Neural cell (in vitro differentiated cells): ENCODE results near the gene OR7C1. TPM values are rescaled to one million over a fixed set of nuclear protein-coding genes. Genes with fewer than 3 reads are reported as not detected.
"Not testable (repeated sequence)": the region's sequence is repeated elsewhere in the genome, so short reads cannot be mapped to it uniquely, and the experiment has no call there.

Experiments
- H2AFZ ChIP-seq: fragments of 200-600, 300-800 bp; sonication (generic), shearing (Covaris generic); 2 replicates; pipeline ENCODE4 v1.6.0; 2014; ENCODE audit warnings: low read depth, mild to moderate bottlenecking, antibody characterized with exemption, low read length, moderate library complexity
- H3F3A ChIP-seq: fragments of 200-600 bp; shearing (Covaris generic); 2 replicates; pipeline ENCODE4 v1.6.1; 2016; ENCODE audit warnings: mild to moderate bottlenecking, moderate library complexity, mixed read lengths, antibody characterized with exemption, low read length; ENCODE audit not compliant: insufficient read depth, poor library complexity, severe bottlenecking
- H3K27ac ChIP-seq: fragments of 200-600, 300-800 bp; sonication (generic), shearing (Covaris generic); 2 replicates; pipeline ENCODE4 v1.5.1; 2014; ENCODE audit warnings: mild to moderate bottlenecking, low read length, moderate library complexity
- H3K27me3 ChIP-seq: fragments of 300-800, 200-600 bp; sonication (generic), shearing (Covaris generic); 2 replicates; pipeline ENCODE4 v1.6.0; 2014; ENCODE audit warnings: mild to moderate bottlenecking, low read depth, low read length, moderate library complexity; ENCODE audit not compliant: insufficient read depth
- H3K36me3 ChIP-seq: fragments of 300-800, 200-600 bp; sonication (generic), shearing (Covaris generic); 2 replicates; pipeline ENCODE4 v1.5.1; 2014; ENCODE audit warnings: mild to moderate bottlenecking, antibody characterized with exemption, low read length, moderate library complexity; ENCODE audit not compliant: insufficient read depth
- H3K4me2 ChIP-seq: fragments of 300-800, 200-600 bp; sonication (generic), shearing (Covaris generic); 2 replicates; pipeline ENCODE4 v1.6.0; 2014; ENCODE audit warnings: mild to moderate bottlenecking, low read length
- H3K4me3 ChIP-seq: fragments of 300-800, 200-600 bp; sonication (generic), shearing (Covaris generic); 2 replicates; pipeline ENCODE4 v1.5.1; 2014; ENCODE audit warnings: mild to moderate bottlenecking, low read length, moderate library complexity
- H3K79me2 ChIP-seq: fragments of 200-600 bp; shearing (Covaris generic); replicated peaks from 2 replicates; pipeline ENCODE4 v1.6.0; 2014; ENCODE audit warnings: mild to moderate bottlenecking, low read length, moderate library complexity; ENCODE audit not compliant: insufficient read depth
- H3K9ac ChIP-seq: fragments of 300-800, 200-600 bp; sonication (generic), shearing (Covaris generic); 2 replicates; pipeline ENCODE4 v1.6.1; 2016; ENCODE audit warnings: mild to moderate bottlenecking, low read length, mixed read lengths
- H3K9me2 ChIP-seq: fragments of 200-600 bp; shearing (Covaris generic); 2 replicates; pipeline ENCODE4 v1.6.1; 2016; ENCODE audit warnings: mild to moderate bottlenecking, low read length, mixed read lengths; ENCODE audit not compliant: insufficient read depth
- H3K9me3 ChIP-seq: fragments of 200-600, 300-800 bp; sonication (generic), shearing (Covaris generic); 2 replicates; pipeline ENCODE4 v1.6.1; 2016; ENCODE audit warnings: mild to moderate bottlenecking, mixed run types, low read length, moderate library complexity, mixed read lengths
- H4K20me1 ChIP-seq: fragments of 200-600 bp; shearing (Covaris generic); 2 replicates; pipeline ENCODE4 v1.6.1; 2016; ENCODE audit warnings: mild to moderate bottlenecking, mixed run types; ENCODE audit not compliant: insufficient read depth
- CTCF ChIP-seq: fragments of 450-650 bp; IDR thresholded peaks from 2 replicates; pipeline ENCODE4 v1.5.1; 2014; ENCODE audit warnings: antibody characterized with exemption, mild to moderate bottlenecking, moderate library complexity; ENCODE audit not compliant: poor library complexity, severe bottlenecking
- RAD21 ChIP-seq: fragments of 450-650 bp; conservative IDR thresholded peaks from 2 replicates; pipeline ENCODE4 v1.6.1; 2014; ENCODE audit warnings: antibody characterized with exemption, mild to moderate bottlenecking, moderate library complexity
- polyA plus RNA-seq: library from polyadenylated mRNA; depleted of rRNA; stranded (reverse); fragments of >200 nt; gene quantifications from 2 replicates; pipeline ENCODE4 v1.2.3, GENCODE V29; 2014

OR7C1 gene
- polyA plus RNA-seq, 1 donor from 2014 or later = not detected

- Histone ChIP-seq H3K27me3 (no peaks in the 10 kb centered on the region), H3F3A (no peaks in the 10 kb centered on the region), H3K79me2 (no peaks in the 10 kb centered on the region), H3K9me3 (no peaks in the 10 kb centered on the region), H3K4me3 (no peak overlapping the region), H3K4me2 (no peak overlapping the region), H2AFZ (no peak overlapping the region), H4K20me1 (no peaks in the 10 kb centered on the region), H3K27ac (no peak overlapping the region), H3K9me2 (no peaks in the 10 kb centered on the region), H3K9ac (no peak overlapping the region), H3K36me3 (no peaks in the 10 kb centered on the region)
- TF ChIP-seq CTCF = peak; percentile 23
- no peak for TF ChIP-seq RAD21
Measured at GRCh38 chr19:14786421-14786851, 48.5 kb downstream of the OR7C1 start.

- H3K27ac ChIP-seq = not testable (repeated sequence)
Measured at GRCh38 chr19:14785102-14785793, 49.7 kb downstream of the OR7C1 start.

GRCh38 chr19:14784730-14785101, 50.3 kb downstream of the OR7C1 start:
- H3F3A ChIP-seq, H3K4me2 ChIP-seq, H3K9me2 ChIP-seq, H3K79me2 ChIP-seq, H3K9ac ChIP-seq, H3K27ac ChIP-seq, H3K4me3 ChIP-seq, H2AFZ ChIP-seq, H3K27me3 ChIP-seq, H3K9me3 ChIP-seq, H3K36me3 ChIP-seq, H4K20me1 ChIP-seq: not testable (repeated sequence)

More at GRCh38 chr19:14785102-14785793, 49.7 kb downstream of the OR7C1 start:
- H3K9me2 ChIP-seq, H3K4me2 ChIP-seq, H3K36me3 ChIP-seq, H3K79me2 ChIP-seq, H3K27me3 ChIP-seq, H2AFZ ChIP-seq, H4K20me1 ChIP-seq, H3K4me3 ChIP-seq, H3K9ac ChIP-seq, H3F3A ChIP-seq, H3K9me3 ChIP-seq: not testable (repeated sequence)

GRCh38 chr19:14783410-14783998, 51.5 kb downstream of the OR7C1 start:
- not testable (repeated sequence) for H3K79me2 ChIP-seq, H3K27me3 ChIP-seq, H3K27ac ChIP-seq, H3K4me3 ChIP-seq, H3F3A ChIP-seq, H3K9ac ChIP-seq, H3K4me2 ChIP-seq, H3K9me2 ChIP-seq, H3K9me3 ChIP-seq, H2AFZ ChIP-seq, H3K36me3 ChIP-seq, H4K20me1 ChIP-seq
